Right kidney (tissue), 1 donor: Measurements from ENCODE around the gene USP54.

Source experiments
- DNase-seq: peaks from one replicate; pipeline ENCODE4 v3.0.0-alpha.2; 2016

The USP54 gene

GRCh38 chr10:73460897-73461296, 130.2 kb downstream of the USP54 start:
- DNase-seq = no peak

- no peak for DNase-seq
These were observed 131.3 kb downstream of the USP54 start for GRCh38 chr10:73459683-73460314.

GRCh38 chr10:73456187-73456890, 134.8 kb downstream of the USP54 start:
- DNase-seq = no peak

GRCh38 chr10:73449113-73449512, 142.0 kb downstream of the USP54 start:
- no peak for DNase-seq

GRCh38 chr10:73448384-73448783, 142.8 kb downstream of the USP54 start:
- no peak for DNase-seq
